Astrocyte (in vitro differentiated cells and primary cell): ENCODE data around the gene CCR5.

Source experiments
- EZH2 ChIP-seq: IDR thresholded peaks from 2 replicates; pipeline ENCODE4 v1.6.1; 2012; ENCODE audit warnings: mild to moderate bottlenecking, low read length, inconsistent platforms; ENCODE audit not compliant: insufficient read depth
- TF ChIP-seq, protein P1 (sequence below): IDR thresholded peaks from 2 replicates; pipeline ENCODE4 v1.5.1; 2011; ENCODE audit warnings: low read depth, mild to moderate bottlenecking, inconsistent platforms, low read length, moderate library complexity; ENCODE audit not compliant: insufficient read depth

DNA sequence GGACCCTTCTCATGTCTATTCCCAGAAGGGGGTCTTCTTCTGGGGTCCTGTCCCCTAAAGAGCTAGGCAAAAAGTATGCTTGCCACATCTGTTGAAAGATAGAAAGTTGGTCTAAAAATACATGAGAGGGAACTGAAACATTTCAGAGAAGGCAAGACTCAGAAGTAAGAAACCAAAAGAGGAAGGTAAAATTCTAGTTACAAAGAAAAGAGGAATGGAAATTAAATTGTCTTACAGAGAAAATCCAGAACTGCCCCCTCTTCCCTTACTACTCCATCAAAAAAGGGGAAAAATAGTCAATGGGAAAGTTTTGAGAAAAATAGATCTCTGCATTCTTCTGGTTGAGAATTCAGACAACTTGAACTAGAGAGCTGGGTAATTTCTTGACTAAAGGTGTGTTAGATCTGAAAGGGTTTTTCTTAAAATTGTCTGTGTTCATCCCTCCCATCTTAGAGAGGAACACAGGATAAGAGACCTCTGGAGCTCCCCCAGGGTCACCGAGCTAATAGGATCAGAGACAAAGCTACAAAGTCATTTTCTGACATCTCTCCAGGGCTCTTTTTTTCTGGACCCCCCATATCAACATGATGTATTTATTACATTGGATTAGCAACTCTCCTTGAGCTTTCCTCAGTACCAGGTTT, 49.2 kb upstream of the CCR5 start:
- TF ChIP-seq, protein P1, sequence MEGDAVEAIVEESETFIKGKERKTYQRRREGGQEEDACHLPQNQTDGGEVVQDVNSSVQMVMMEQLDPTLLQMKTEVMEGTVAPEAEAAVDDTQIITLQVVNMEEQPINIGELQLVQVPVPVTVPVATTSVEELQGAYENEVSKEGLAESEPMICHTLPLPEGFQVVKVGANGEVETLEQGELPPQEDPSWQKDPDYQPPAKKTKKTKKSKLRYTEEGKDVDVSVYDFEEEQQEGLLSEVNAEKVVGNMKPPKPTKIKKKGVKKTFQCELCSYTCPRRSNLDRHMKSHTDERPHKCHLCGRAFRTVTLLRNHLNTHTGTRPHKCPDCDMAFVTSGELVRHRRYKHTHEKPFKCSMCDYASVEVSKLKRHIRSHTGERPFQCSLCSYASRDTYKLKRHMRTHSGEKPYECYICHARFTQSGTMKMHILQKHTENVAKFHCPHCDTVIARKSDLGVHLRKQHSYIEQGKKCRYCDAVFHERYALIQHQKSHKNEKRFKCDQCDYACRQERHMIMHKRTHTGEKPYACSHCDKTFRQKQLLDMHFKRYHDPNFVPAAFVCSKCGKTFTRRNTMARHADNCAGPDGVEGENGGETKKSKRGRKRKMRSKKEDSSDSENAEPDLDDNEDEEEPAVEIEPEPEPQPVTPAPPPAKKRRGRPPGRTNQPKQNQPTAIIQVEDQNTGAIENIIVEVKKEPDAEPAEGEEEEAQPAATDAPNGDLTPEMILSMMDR: no peak
- TF ChIP-seq EZH2: no peak
